Naive thymus-derived CD4-positive, alpha-beta T cell (primary cell): ENCODE data around the gene PILRA. TPM values are rescaled to one million over a fixed set of nuclear protein-coding genes. Genes with fewer than 3 reads are reported as not detected.
"Not testable (repeated sequence)": the region's sequence is repeated elsewhere in the genome, so short reads cannot be mapped to it uniquely, and the experiment has no call there.

Source experiments
- ATAC-seq: fragments of 150-1000 bp; cut with Tn5 transposase; 2 replicates; pipeline ENCODE4 v1.10.0; 2021; ENCODE audit warnings: mild to moderate bottlenecking, moderate library complexity
- CTCF ChIA-PET: fragments of 350-600 bp; sonication (Branson Sonifier 250); formaldehyde crosslinking; loops from one replicate; lab custom pipeline; 2021; ENCODE audit warnings: antibody characterized with exemption; lab: Charles Lee
- POLR2A ChIA-PET: fragments of 350-600 bp; sonication (Branson Sonifier 250); formaldehyde crosslinking; loops from one replicate; lab custom pipeline; 2021; ENCODE audit warnings: antibody characterized with exemption, inconsistent platforms; lab: Charles Lee
- DNase-seq, 9 donors: peaks; one replicate each; pipeline versions ENCODE4 v3.0.0 to v3.0.0-alpha.2; 2020 to 2022; ENCODE audit warnings: mixed read lengths in 1 of 9
- H3K27ac ChIP-seq: one replicate; pipeline ENCODE4 v1.7.0; 2013; ENCODE audit warnings: mild to moderate bottlenecking, low read depth, low read length, moderate library complexity
- H3K27me3 ChIP-seq, 2 donors: one replicate each; pipeline ENCODE4 v1.7.0; 2013; ENCODE audit warnings: low read length in 2 of 2, mild to moderate bottlenecking in 2 of 2, moderate library complexity in 2 of 2; ENCODE audit not compliant: control insufficient read depth in 2 of 2, insufficient read depth in 2 of 2
- H3K36me3 ChIP-seq, 3 experiments: 1 replicate in 2 of 3; 2 replicates in 1 of 3; pipeline ENCODE4 v1.7.0; 2013; ENCODE audit warnings: low read length in 3 of 3, mild to moderate bottlenecking in 3 of 3, moderate library complexity in 1 of 3; ENCODE audit not compliant: insufficient read depth in 3 of 3, control insufficient read depth in 2 of 3
- H3K4me1 ChIP-seq, 2 donors: one replicate each; pipeline ENCODE4 v1.7.0; 2013; ENCODE audit warnings: low read length in 2 of 2, mild to moderate bottlenecking in 2 of 2, moderate library complexity in 1 of 2; ENCODE audit not compliant: control insufficient read depth in 2 of 2, insufficient read depth in 2 of 2
- H3K4me3 ChIP-seq: 2 replicates; pipeline ENCODE4 v1.7.0; 2013; ENCODE audit warnings: mild to moderate bottlenecking, low read length
- H3K9me3 ChIP-seq, 3 experiments: 1 replicate in 2 of 3; 2 replicates in 1 of 3; pipeline ENCODE4 v1.7.0; 2013; ENCODE audit warnings: low read length in 3 of 3; ENCODE audit not compliant: control insufficient read depth in 2 of 3
- H3K27ac Mint-ChIP-seq, 9 donors: one replicate each; pipeline ENCODE4 v1.8.0; 2020 to 2022; ENCODE audit warnings: mixed read lengths in 9 of 9, mild to moderate bottlenecking in 8 of 9, moderate library complexity in 5 of 9, inconsistent platforms in 2 of 9
- H3K27me3 Mint-ChIP-seq, 5 donors: one replicate each; pipeline ENCODE4 v1.8.0; 2021 to 2022; ENCODE audit warnings: mixed read lengths in 5 of 5, mild to moderate bottlenecking in 1 of 5
- H3K36me3 Mint-ChIP-seq, 5 donors: one replicate each; pipeline ENCODE4 v1.8.0; 2020 to 2022; ENCODE audit warnings: mixed read lengths in 5 of 5, mild to moderate bottlenecking in 3 of 5, inconsistent platforms in 1 of 5
- H3K4me1 Mint-ChIP-seq, 7 donors: one replicate each; pipeline ENCODE4 v1.8.0; 2020 to 2022; ENCODE audit warnings: mixed read lengths in 7 of 7, mild to moderate bottlenecking in 3 of 7, inconsistent platforms in 1 of 7
- H3K4me3 Mint-ChIP-seq, 10 donors: one replicate each; pipeline ENCODE4 v1.8.0; 2020 to 2022; ENCODE audit warnings: mild to moderate bottlenecking in 10 of 10, mixed read lengths in 10 of 10, moderate library complexity in 6 of 10, inconsistent platforms in 2 of 10
- H3K9me3 Mint-ChIP-seq, 11 donors: one replicate each; pipeline ENCODE4 v1.8.0; 2020 to 2022; ENCODE audit warnings: mixed read lengths in 11 of 11, mild to moderate bottlenecking in 4 of 11, inconsistent platforms in 1 of 11, moderate library complexity in 1 of 11
- intact Hi-C, 2 donors: fragments of 100-400 bp; cut with micrococcal nuclease; formaldehyde crosslinking; loops; one replicate each; pipeline ENCODE4 v1.15.1; 2023
- polyA plus RNA-seq, 2 donors: library from polyadenylated mRNA; unstranded; fragments of 300-500 nt; fragmentation: Illumina TruSeq; gene quantifications; one replicate each; pipeline ENCODE4 v1.2.3, GENCODE V29; 2021
- total RNA-seq, 6 experiments: library from RNA in 5 of 6; stranded (reverse) in 5 of 6; gene quantifications; 1 replicate in 5 of 6; 2 replicates in 1 of 6; pipeline ENCODE4 v1.2.3 and lab custom pipeline; 2021 to 2026

The PILRA gene
- total and polyA plus RNA-seq, 7 experiments from 2014 or later, result 0.40 to 118 (median 13.4) TPM

DNA sequence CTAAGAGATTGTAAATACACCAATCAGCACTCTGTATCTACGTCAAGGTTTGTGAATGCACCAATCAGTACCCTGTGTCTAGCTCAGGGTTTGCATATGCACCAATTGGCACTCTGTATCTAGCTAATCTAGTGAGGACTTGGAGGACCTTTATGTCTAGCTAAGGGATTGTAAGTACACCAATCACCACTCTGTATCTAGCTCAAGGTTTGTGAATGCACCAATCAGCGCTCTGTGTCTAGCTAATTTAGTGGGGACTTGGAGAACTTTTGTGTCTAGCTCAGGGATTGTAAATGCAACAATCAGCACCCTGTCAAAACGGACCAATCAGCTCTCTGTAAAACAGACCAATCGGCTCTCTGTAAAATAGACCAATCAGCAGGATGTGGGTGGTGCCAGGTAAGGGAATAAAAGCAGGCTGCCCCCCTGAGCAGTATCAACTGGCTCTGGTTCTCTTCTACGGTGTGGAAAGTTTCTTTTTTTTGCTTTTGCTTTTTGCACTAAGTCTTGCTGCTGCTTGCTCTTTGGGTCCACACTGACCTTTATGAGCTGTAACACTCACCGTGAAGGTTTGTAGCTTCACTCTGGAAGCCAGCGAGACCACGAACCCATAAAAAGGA, 9.1 kb downstream of the PILRA start:
- H3K36me3 ChIP-seq, H3K9me3 ChIP-seq, H3K27me3 Mint-ChIP-seq, H3K27ac ChIP-seq, H3K36me3 Mint-ChIP-seq, H3K27me3 ChIP-seq, H3K4me1 ChIP-seq, POLR2A ChIA-PET, H3K4me3 ChIP-seq, H3K9me3 Mint-ChIP-seq, intact Hi-C loops: not testable (repeated sequence)
- DNase-seq, result peak in 1 of 9 donors; percentile 12
- ATAC-seq, result peak; percentile 34
- H3K4me3 Mint-ChIP-seq, result peak overlapping the region in 3 of 10 donors; percentile 9 to 56 (median 32)
- CTCF ChIA-PET, result interaction anchor here (0.7 kb wide), 1 partner anchor 406 kb away, joined by 3 read pairs; no protein-coding TSS in a partner anchor
- H3K27ac Mint-ChIP-seq, result peak overlapping the region in 4 of 9 donors; percentile 39 to 90 (median 68)
- H3K4me1 Mint-ChIP-seq, result peaks cover 0 to 16% (median 8%) of the 10 kb centered on the region in 7 donors

DNA sequence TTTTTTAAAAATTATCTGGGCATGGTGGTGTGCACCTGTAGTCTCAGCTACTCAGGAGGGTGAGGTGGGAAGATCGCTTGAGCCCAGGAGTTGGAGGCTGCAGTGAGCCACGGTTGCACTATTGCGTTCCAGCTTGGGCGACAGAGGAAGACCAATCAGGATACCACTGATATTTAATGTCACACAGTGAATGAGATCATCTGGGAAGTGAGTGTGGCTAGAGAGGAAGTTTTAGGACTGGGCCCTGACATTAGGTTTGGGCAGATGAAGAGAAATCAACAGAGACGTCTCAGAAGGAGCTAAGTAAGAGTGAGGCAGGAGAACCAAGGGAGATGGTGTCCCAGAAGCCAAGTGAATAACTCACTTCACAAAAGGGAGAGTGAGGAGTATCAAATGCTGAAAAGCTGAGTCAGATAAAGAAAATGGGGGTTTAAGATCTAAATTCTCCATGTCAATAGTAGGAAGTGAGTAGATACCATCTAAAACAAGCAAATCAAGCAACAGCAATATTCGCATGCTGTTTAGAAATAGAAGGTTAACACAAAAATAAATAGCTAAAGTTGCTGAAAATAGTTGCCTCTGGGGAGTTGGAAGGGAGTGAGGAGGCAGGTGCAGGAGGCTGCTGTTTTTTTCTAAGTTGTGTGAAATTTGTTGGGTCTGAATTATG, 11.5 kb downstream of the PILRA start:
- H3K9me3 ChIP-seq, result no peaks in the 10 kb centered on the region
- H3K27me3 Mint-ChIP-seq, result peaks cover 0 to 22% (median 3%) of the 10 kb centered on the region in 5 donors
- POLR2A ChIA-PET, result no interaction called here
- no peak for DNase-seq
- no peaks in the 10 kb centered on the region for H3K9me3 Mint-ChIP-seq
- no peaks in the 10 kb centered on the region for H3K27me3 ChIP-seq
- peaks cover 0 to 17% (median 8%) of the 10 kb centered on the region in 7 donors for H3K4me1 Mint-ChIP-seq
- CTCF ChIA-PET, result no interaction called here
- H3K4me3 ChIP-seq, result no peak overlapping the region
- H3K4me3 Mint-ChIP-seq, result no peak overlapping the region
- H3K27ac Mint-ChIP-seq, result no peak overlapping the region
- H3K36me3 Mint-ChIP-seq, result peaks cover 0 to 6% (median 0%) of the 10 kb centered on the region in 5 donors
- no peak overlapping the region for H3K27ac ChIP-seq
- intact Hi-C loops, result no loop called here
- H3K4me1 ChIP-seq, result no peaks in the 10 kb centered on the region
- no peaks in the 10 kb centered on the region for H3K36me3 ChIP-seq
- ATAC-seq, result peak; percentile 46

DNA sequence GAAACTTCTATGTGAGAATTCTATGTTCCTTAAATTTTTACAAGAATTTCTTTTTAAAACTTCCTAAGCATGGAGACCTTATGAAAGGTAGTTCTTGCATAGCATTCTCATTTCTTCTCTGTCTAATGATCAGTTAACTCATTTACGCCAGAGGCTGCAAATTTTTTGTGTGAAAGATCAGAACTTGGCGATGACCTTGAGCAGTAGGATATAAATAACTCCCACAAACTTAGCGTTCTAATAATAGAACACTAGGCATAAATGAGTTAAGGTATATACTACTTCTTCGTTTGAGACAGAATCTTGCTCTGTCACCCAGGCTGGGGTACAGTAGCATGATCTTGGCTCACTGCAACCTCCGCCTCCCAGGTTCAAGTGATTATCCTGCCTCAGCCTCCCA, 13.7 kb downstream of the PILRA start:
- H3K4me1 Mint-ChIP-seq, result peaks cover 0 to 21% (median 8%) of the 10 kb centered on the region in 7 donors
- H3K36me3 Mint-ChIP-seq, result peaks cover 0 to 6% (median 0%) of the 10 kb centered on the region in 5 donors
- ChIA-PET CTCF (no interaction called here), POLR2A (no interaction called here)
- no peak overlapping the region for H3K27ac ChIP-seq
- no peaks in the 10 kb centered on the region for H3K9me3 ChIP-seq
- H3K4me1 ChIP-seq, result no peaks in the 10 kb centered on the region
- no peak overlapping the region for H3K4me3 ChIP-seq
- no peaks in the 10 kb centered on the region for H3K36me3 ChIP-seq
- intact Hi-C loops, result no loop called here
- no peaks in the 10 kb centered on the region for H3K9me3 Mint-ChIP-seq
- H3K27me3 Mint-ChIP-seq, result peaks cover 0 to 35% (median 3%) of the 10 kb centered on the region in 5 donors
- no peak for ATAC-seq
- DNase-seq, result no peak
- H3K4me3 Mint-ChIP-seq, result no peak overlapping the region
- H3K27me3 ChIP-seq, result no peaks in the 10 kb centered on the region
- H3K27ac Mint-ChIP-seq, result no peak overlapping the region

DNA sequence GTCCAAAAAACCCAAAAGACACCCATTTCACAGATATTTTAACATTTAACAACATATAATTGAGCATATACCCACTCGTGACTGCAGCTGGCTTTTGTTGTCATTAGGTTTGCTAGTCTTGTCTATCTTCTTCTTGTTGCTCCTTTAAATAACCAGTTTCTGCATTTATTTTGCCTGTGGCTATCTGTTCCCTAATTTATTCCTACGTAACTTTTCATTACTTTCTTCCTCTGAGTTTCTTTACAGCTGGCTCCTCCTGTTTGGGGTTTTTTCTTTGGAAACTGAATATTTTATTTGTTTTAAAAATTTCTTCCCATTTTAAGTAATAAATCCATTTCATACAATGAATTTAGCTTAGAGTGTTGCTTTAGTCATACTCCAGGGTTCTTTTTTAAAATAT, 14.4 kb downstream of the PILRA start:
- POLR2A ChIA-PET, result no interaction called here
- Mint-ChIP-seq H3K27ac (no peak overlapping the region), H3K36me3 (peaks cover 0 to 6% (median 0%) of the 10 kb centered on the region in 5 donors), H3K4me3 (no peak overlapping the region), H3K27me3 (peaks cover 0 to 42% (median 3%) of the 10 kb centered on the region in 5 donors), H3K9me3 (no peaks in the 10 kb centered on the region), H3K4me1 (peaks cover 0 to 21% (median 6%) of the 10 kb centered on the region in 7 donors)
- Histone ChIP-seq H3K27me3 (no peaks in the 10 kb centered on the region), H3K4me1 (no peaks in the 10 kb centered on the region), H3K36me3 (no peaks in the 10 kb centered on the region), H3K27ac (no peak overlapping the region), H3K9me3 (no peaks in the 10 kb centered on the region), H3K4me3 (no peak overlapping the region)
- CTCF ChIA-PET, result no interaction called here
- DNase-seq, result no peak
- ATAC-seq, result no peak
- intact Hi-C loops, result no loop called here

DNA sequence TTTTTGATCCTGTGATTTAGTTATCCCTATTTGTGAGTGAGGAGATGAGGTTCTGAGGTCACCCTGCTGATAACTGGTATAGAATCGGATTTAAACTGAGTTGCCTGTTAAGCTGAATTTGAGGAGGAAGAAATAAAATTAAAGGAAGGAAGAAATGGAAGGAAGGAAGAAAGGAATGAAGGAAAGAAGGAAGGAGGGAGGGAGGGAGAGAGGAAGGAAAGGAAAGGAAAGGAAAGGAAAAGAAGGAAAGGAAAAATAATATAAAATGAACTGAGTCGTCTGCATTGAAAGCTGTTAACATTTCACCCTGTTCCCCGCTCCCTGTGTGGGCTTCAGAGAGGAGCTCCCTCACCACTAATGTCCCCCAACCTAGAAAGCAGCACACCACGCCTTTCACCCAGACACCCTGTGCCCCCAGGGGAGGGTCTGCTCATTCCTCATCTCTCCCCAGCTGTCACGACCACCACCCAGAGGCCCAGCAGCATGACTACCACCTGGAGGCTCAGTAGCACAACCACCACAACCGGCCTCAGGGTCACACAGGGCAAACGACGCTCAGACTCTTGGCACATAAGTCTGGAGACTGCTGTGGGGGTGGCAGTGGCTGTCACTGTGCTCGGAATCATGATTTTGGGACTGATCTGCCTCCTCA, 16.3 kb downstream of the PILRA start:
- Mint-ChIP-seq H3K9me3 (no peaks in the 10 kb centered on the region), H3K27ac (peak overlapping the region in 1 of 9 donors; percentile 46), H3K4me1 (peaks cover 0 to 10% (median 0%) of the 10 kb centered on the region in 7 donors), H3K27me3 (peaks cover 0 to 48% (median 3%) of the 10 kb centered on the region in 5 donors), H3K36me3 (no peaks in the 10 kb centered on the region), H3K4me3 (no peak overlapping the region)
- ChIA-PET CTCF (no interaction called here), POLR2A (no interaction called here)
- DNase-seq (no peak), ATAC-seq (no peak)
- no peak overlapping the region for H3K27ac ChIP-seq
- intact Hi-C loops, result no loop called here
- H3K27me3 ChIP-seq, result no peaks in the 10 kb centered on the region
- no peak overlapping the region for H3K4me3 ChIP-seq
- no peaks in the 10 kb centered on the region for H3K36me3 ChIP-seq
- no peaks in the 10 kb centered on the region for H3K9me3 ChIP-seq
- no peaks in the 10 kb centered on the region for H3K4me1 ChIP-seq

DNA sequence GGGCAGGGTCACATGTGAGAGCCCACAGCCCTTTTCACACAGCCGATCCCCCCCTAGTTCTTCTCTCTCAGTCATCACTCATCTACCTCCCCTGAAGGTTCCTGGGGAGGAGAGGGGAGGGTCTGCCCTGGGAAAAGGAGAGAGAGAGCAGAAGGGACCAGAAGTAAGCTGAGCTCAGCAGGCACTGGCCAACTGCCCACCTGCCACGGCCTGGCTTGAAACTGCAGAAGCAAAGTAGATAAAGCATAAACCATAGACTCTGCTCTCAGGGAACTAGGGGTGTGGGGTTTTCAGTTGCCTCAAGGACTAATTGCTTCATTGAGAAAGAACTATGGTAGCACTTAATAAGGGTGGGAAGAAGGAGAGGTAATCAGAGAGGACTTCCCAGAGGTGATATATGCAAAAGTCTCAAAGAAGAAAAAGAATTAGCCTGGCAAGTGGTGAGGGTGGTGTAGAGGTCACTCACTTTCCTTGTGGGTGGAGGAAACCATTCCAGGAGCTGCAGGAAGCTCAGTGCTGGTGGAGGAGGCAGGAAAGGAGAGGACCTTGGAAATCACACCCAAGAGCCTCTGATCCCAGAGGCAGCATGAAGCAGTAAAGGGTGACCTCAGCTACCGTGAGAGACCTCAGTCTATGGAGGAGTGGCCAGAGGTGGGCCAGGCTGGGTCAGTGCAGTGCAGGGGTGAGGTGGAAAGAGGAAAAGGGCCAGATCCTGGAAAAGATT, 17.2 kb downstream of the PILRA start:
- Histone ChIP-seq H3K9me3 (no peaks in the 10 kb centered on the region), H3K4me1 (no peaks in the 10 kb centered on the region), H3K4me3 (no peak overlapping the region), H3K27ac (no peak overlapping the region), H3K36me3 (no peaks in the 10 kb centered on the region), H3K27me3 (no peaks in the 10 kb centered on the region)
- intact Hi-C loops, result no loop called here
- H3K9me3 Mint-ChIP-seq, result no peaks in the 10 kb centered on the region
- H3K4me1 Mint-ChIP-seq, result peaks cover 0 to 9% (median 2%) of the 10 kb centered on the region in 7 donors
- no peak for DNase-seq
- no peak for ATAC-seq
- POLR2A ChIA-PET, result no interaction called here
- no peak overlapping the region for H3K27ac Mint-ChIP-seq
- no peak overlapping the region for H3K4me3 Mint-ChIP-seq
- CTCF ChIA-PET, result no interaction called here
- H3K36me3 Mint-ChIP-seq, result no peaks in the 10 kb centered on the region
- H3K27me3 Mint-ChIP-seq, result peaks cover 0 to 47% (median 3%) of the 10 kb centered on the region in 5 donors
